ENCODE measurements around the gene SETBP1. TPM values are rescaled to one million over a fixed set of nuclear protein-coding genes. Genes with fewer than 3 reads are reported as not detected.

Gene SETBP1
- total and polyA plus RNA-seq, 2 of the 4 experiments (the other 2 are of a cell fraction) = 0.19 to 0.36 TPM

Small RNA genes lying within 50 kb of the gene (microRNA-seq; reads per million reads assigned to microRNA genes)
- gene MIR4319 (ENCODE audit: insufficient read depth in 1 of 2, insufficient read length in 1 of 2, unreplicated experiment in 1 of 2) = 0 reads per million in 2 experiments

Small RNA genes lying within 50 kb of the gene (small RNA-seq; reads per million reads assigned to genes)
- gene MIR4319 = 0 reads per million in 5 experiments

Measured in IMR-90 (cell line).